HepG2 (cell line): ENCODE results near the gene IRF3. TPM values are rescaled to one million over a fixed set of nuclear protein-coding genes. Genes with fewer than 3 reads are reported as not detected.

Experiments
- ATAC-seq: fragments of 200-7000 bp; cut with Tn5 transposase; 3 replicates; pipeline ENCODE4 v1.9.1; 2020; ENCODE audit warnings: mild to moderate bottlenecking, moderate library complexity
- BruUV-seq: library from RNA; stranded (reverse); fragments of 400-500 nt; replicated peaks from 2 replicates; lab custom pipeline; 2021; lab: Mats Ljungman, UMichigan
- CTCF ChIA-PET: fragments of 300-600 bp; formaldehyde crosslinking; extraction: SDS; loops from one replicate; lab custom pipeline; 2021; ENCODE audit warnings: low total read pairs, inconsistent platforms, low intra/inter-chr PET ratio; lab: Yijun Ruan, JAX
- POLR2A ChIA-PET: fragments of 350-600 bp; sonication (Branson Sonifier 250); formaldehyde crosslinking; loops from one replicate; lab custom pipeline; 2020; ENCODE audit warnings: antibody characterized with exemption, inconsistent platforms; lab: Yijun Ruan, JAX
- DNase-seq: peaks from one replicate; pipeline ENCODE4 v3.0.0-alpha.2; 2015; ENCODE audit warnings: low spot score
- FAIRE-seq: peaks from 3 replicates; lab custom pipeline; 2011; peaks lifted over from hg19 to GRCh38; lab: Jason Lieb, UNC
- H2AFZ ChIP-seq: one replicate; pipeline ENCODE4 v1.6.1; 2011; ENCODE audit warnings: low read length, inconsistent platforms
- H3K27ac ChIP-seq: fragments of 300-600 bp; 3 replicates; pipeline ENCODE4 v1.8.0; 2011; ENCODE audit warnings: mixed run types, mild to moderate bottlenecking, mixed read lengths, low read length, inconsistent platforms; ENCODE audit not compliant: insufficient read depth; ENCODE audit errors: extremely low read length
- H3K27me3 ChIP-seq, 2 experiments: fragments of 200-600 bp in 1 of 2; 2 replicates in 1 of 2; 3 replicates in 1 of 2; pipeline versions ENCODE4 v1.6.0 to v1.8.0; 2011; ENCODE audit warnings: low read length in 2 of 2, mild to moderate bottlenecking in 2 of 2, moderate library complexity in 2 of 2, inconsistent platforms in 1 of 2; ENCODE audit not compliant: insufficient read depth in 2 of 2, control insufficient read depth in 1 of 2
- H3K36me3 ChIP-seq, 2 experiments: fragments of 200-600 bp in 1 of 2; replicated peaks in 1 of 2; 2 replicates in 1 of 2; 3 replicates in 1 of 2; pipeline versions ENCODE4 v1.5.1 to v1.8.0; 2011; ENCODE audit warnings: low read length in 2 of 2, inconsistent platforms in 1 of 2; ENCODE audit not compliant: insufficient read depth in 2 of 2, control insufficient read depth in 1 of 2
- H3K4me1 ChIP-seq: 2 replicates; pipeline ENCODE4 v1.5.1; 2012; ENCODE audit warnings: low read length, inconsistent platforms; ENCODE audit not compliant: insufficient read depth
- H3K4me2 ChIP-seq: 2 replicates; pipeline ENCODE4 v1.6.0; 2011; ENCODE audit warnings: low read depth, low read length, inconsistent platforms
- H3K4me3 ChIP-seq, 3 experiments: fragments of 200-600 bp in 1 of 3; sonication (generic), shearing (Covaris generic) in 1 of 3; replicated peaks in 1 of 3; 2 replicates each; pipeline ENCODE4 v1.5.1; 2011 to 2016; ENCODE audit warnings: low read length in 3 of 3, inconsistent platforms in 2 of 3, low read depth in 2 of 3, mild to moderate bottlenecking in 2 of 3, control low read depth in 1 of 3, mixed read lengths in 1 of 3; ENCODE audit not compliant: insufficient read depth in 1 of 3
- H3K79me2 ChIP-seq: one replicate; pipeline ENCODE4 v1.6.1; 2011; ENCODE audit warnings: low read length, inconsistent platforms; ENCODE audit not compliant: insufficient read depth
- H3K9ac ChIP-seq: 2 replicates; pipeline ENCODE4 v1.6.0; 2011; ENCODE audit warnings: mild to moderate bottlenecking, low read depth, low read length, inconsistent platforms; ENCODE audit not compliant: insufficient read depth
- H3K9me3 ChIP-seq: 2 replicates; pipeline ENCODE4 v1.5.1; 2012; ENCODE audit warnings: mild to moderate bottlenecking, low read length
- H4K20me1 ChIP-seq: 2 replicates; pipeline ENCODE4 v1.6.0; 2011; ENCODE audit warnings: inconsistent platforms, mild to moderate bottlenecking, low read length, moderate library complexity; ENCODE audit not compliant: insufficient read depth
- AGO2 ChIP-seq: fragments of 200-400 bp; formaldehyde crosslinking; optimal IDR thresholded peaks from 2 replicates; pipeline ENCODE3; 2017; ENCODE audit warnings: mild to moderate bottlenecking, low read depth, low read length, moderate library complexity
- FOXC1 ChIP-seq: sonication (generic); formaldehyde crosslinking; IDR thresholded peaks from 2 replicates; pipeline ENCODE4 v1.8.0; 2022; ENCODE audit warnings: mild to moderate bottlenecking, missing genetic modification reagents, borderline replicate concordance
- MAF1 ChIP-seq: sonication (generic); formaldehyde crosslinking; IDR thresholded peaks from 2 replicates; pipeline ENCODE4 v1.5.0; 2020; ENCODE audit warnings: missing genetic modification reagents, borderline replicate concordance
- RAD21 ChIP-seq: fragments of 450-650 bp; formaldehyde crosslinking; IDR thresholded peaks from 2 replicates; pipeline ENCODE4 v1.5.0; 2020; ENCODE audit warnings: mild to moderate bottlenecking
- RBFOX2 ChIP-seq: fragments of 200-400 bp; formaldehyde crosslinking; IDR thresholded peaks from 2 replicates; pipeline ENCODE4 v1.6.1; 2017; ENCODE audit warnings: low read depth, mild to moderate bottlenecking, low read length
- REPIN1 ChIP-seq: sonication (generic); formaldehyde crosslinking; IDR thresholded peaks from 2 replicates; pipeline ENCODE4 v1.8.0; 2022; ENCODE audit warnings: missing genetic modification reagents, low read depth, mild to moderate bottlenecking, borderline replicate concordance
- YY1 ChIP-seq: IDR thresholded peaks from 2 replicates; pipeline ENCODE4 v1.6.1; 2011; ENCODE audit warnings: low read length, low read depth, moderate library complexity, mild to moderate bottlenecking; ENCODE audit not compliant: insufficient read depth, insufficient replicate concordance
- ZC3H4 ChIP-seq: sonication (generic); formaldehyde crosslinking; IDR thresholded peaks from 2 replicates; pipeline ENCODE4 v1.4.0; 2020; ENCODE audit warnings: missing genetic modification reagents, borderline replicate concordance
- ZFP36L1 ChIP-seq: sonication (generic); formaldehyde crosslinking; IDR thresholded peaks from 2 replicates; pipeline ENCODE4 v1.8.0; 2022; ENCODE audit warnings: mild to moderate bottlenecking, missing genetic modification reagents, moderate library complexity
- whole genome bisulfite sequencing: methylation state at CpG from one replicate; pipeline ENCODE4 v1.1.6; 2017; ENCODE audit warnings: low lambda C conversion rate; 5-methylcytosine and 5-hydroxymethylcytosine counted together
- in situ Hi-C: cut with HindIII; loops from 2 replicates; pipeline ENCODE4 v1.10.0; 2017; ENCODE audit warnings: low pct_unique_long_range_greater_than_20kb; ENCODE audit not compliant: extremely low pct_ligation_motif_present
- intact Hi-C: fragments of 100-400 bp; cut with micrococcal nuclease; formaldehyde crosslinking; loops from one replicate; pipeline ENCODE4 v1.10.0; 2022; ENCODE audit not compliant: unreplicated experiment
- polyA plus RNA-seq, 8 experiments: library from polyadenylated mRNA; depleted of rRNA in 3 of 8; stranded (reverse) in 7 of 8; unstranded in 1 of 8; fragments of >200 nt; fragmentation: Illumina TruSeq in 4 of 8; extraction: Trizol in 4 of 8; gene quantifications; 2 replicates each; pipeline versions ENCODE4 v1.2.1 to v1.2.3, GENCODE V29; 2011 to 2016; ENCODE audit warnings: low read depth in 4 of 8, missing spikeins in 1 of 8, mixed read lengths in 1 of 8; ENCODE audit not compliant: insufficient read depth in 1 of 8
- total RNA-seq, 5 experiments: library from RNA; depleted of rRNA; stranded (reverse); fragments of >200 nt; fragmentation: Illumina TruSeq; extraction: Trizol; gene quantifications; 2 replicates each; pipeline ENCODE4 v1.2.3, GENCODE V29; 2016; ENCODE audit warnings: low read depth in 1 of 5

IRF3 gene
- total and polyA plus RNA-seq, 2 of the 13 experiments (the other 11 are each of a cell fraction or from before 2014, with no cell fraction given): 61.9 to 65.5 TPM

- Histone ChIP-seq H3K4me2 (no peak overlapping the region), H3K4me1 (peaks cover 14% of the 10 kb centered on the region; the same call in 1 of the 2 replicates), H3K27me3 (no peaks in the 10 kb centered on the region), H3K4me3 (no peak overlapping the region), H3K9ac (no peak overlapping the region), H4K20me1 (no peaks in the 10 kb centered on the region), H3K9me3 (no peaks in the 10 kb centered on the region), H3K36me3 (peaks cover 30 to 57% of the 10 kb centered on the region in 2 experiments; a peak in 4 of 5 replicates), H2AFZ (no peak overlapping the region), H3K27ac (no peak overlapping the region), H3K79me2 (no peaks in the 10 kb centered on the region)
- no peak for FAIRE-seq
- BruUV-seq: no TSS peak
- DNase-seq: no peak
- CTCF ChIA-PET: no interaction called here
- 98% methylated on average over 13 of the region's 13 CpGs for WGBS
- POLR2A ChIA-PET: interaction anchor here (1.0 to 1.7 kb wide), 3 partner anchors 11 to 13 kb away, joined by 3 to 7 read pairs (median 3); partner anchors contain the start of genes RRAS and SCAF1
- intact Hi-C loops (no loop called here), in situ Hi-C loops (no loop called here)
- ATAC-seq: no peak
- no peak for TF ChIP-seq ZFP36L1 (CRISPR knock-in tag)
- no peak for TF ChIP-seq RAD21
- no peak for TF ChIP-seq MAF1 (CRISPR knock-in tag)
- TF ChIP-seq RBFOX2: peak; percentile 47
- TF ChIP-seq ZC3H4 (CRISPR knock-in tag): no peak
- no peak for TF ChIP-seq REPIN1
- TF ChIP-seq AGO2: peak; percentile 39
- TF ChIP-seq YY1: no peak
- no peak for TF ChIP-seq FOXC1 (CRISPR knock-in tag)
Observed at GRCh38 chr19:49653466-49653806, 12.2 kb downstream of the IRF3 start.
